ENCODE results near the gene CD93. TPM values are rescaled to one million over a fixed set of nuclear protein-coding genes. Genes with fewer than 3 reads are reported as not detected.

CD93 gene
- total RNA-seq, 1 experiment from 2014 or later, result not detected

- Mint-ChIP-seq H3K27ac (ENCODE audit: unreplicated experiment) (no peak overlapping the region), H3K9me3 (ENCODE audit: unreplicated experiment) (no peaks in the 10 kb centered on the region), H3K36me3 (ENCODE audit: insufficient read depth, unreplicated experiment) (no peaks in the 10 kb centered on the region), H3K27me3 (ENCODE audit: insufficient read depth, unreplicated experiment) (no peaks in the 10 kb centered on the region), H3K4me1 (ENCODE audit: low read depth, unreplicated experiment) (no peaks in the 10 kb centered on the region), H3K4me3 (ENCODE audit: unreplicated experiment) (no peak overlapping the region)
- CTCF ChIA-PET, result no interaction called here
- Histone ChIP-seq H3K9me3 (no peaks in the 10 kb centered on the region), H3K27me3 (replicated peaks; ENCODE audit: control insufficient read depth, insufficient read depth, low read length) (no peaks in the 10 kb centered on the region), H3K4me3 (ENCODE audit: low read depth, low read length) (no peak overlapping the region), H3K36me3 (ENCODE audit: control insufficient read depth, insufficient read depth, low read length) (no peaks in the 10 kb centered on the region), H3K4me1 (no peaks in the 10 kb centered on the region; the same call in 1 of the 2 replicates)
- no peak for DNase-seq
- intact Hi-C loops (cut with micrococcal nuclease; ENCODE audit: unreplicated experiment), result loop anchor here (10.0 kb wide), 1 partner anchor 52 kb away; no protein-coding TSS in a partner anchor
- BruUV-seq (replicated peaks), result no TSS peak
- TF ChIP-seq, protein P1, sequence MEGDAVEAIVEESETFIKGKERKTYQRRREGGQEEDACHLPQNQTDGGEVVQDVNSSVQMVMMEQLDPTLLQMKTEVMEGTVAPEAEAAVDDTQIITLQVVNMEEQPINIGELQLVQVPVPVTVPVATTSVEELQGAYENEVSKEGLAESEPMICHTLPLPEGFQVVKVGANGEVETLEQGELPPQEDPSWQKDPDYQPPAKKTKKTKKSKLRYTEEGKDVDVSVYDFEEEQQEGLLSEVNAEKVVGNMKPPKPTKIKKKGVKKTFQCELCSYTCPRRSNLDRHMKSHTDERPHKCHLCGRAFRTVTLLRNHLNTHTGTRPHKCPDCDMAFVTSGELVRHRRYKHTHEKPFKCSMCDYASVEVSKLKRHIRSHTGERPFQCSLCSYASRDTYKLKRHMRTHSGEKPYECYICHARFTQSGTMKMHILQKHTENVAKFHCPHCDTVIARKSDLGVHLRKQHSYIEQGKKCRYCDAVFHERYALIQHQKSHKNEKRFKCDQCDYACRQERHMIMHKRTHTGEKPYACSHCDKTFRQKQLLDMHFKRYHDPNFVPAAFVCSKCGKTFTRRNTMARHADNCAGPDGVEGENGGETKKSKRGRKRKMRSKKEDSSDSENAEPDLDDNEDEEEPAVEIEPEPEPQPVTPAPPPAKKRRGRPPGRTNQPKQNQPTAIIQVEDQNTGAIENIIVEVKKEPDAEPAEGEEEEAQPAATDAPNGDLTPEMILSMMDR (IDR thresholded peaks at IDR 0.05; ENCODE audit: insufficient read depth in 1 of 2, low read depth in 1 of 2, low read length in 1 of 2, severe bottlenecking in 1 of 2, unreplicated experiment in 1 of 2), result no peak
- POLR2A ChIA-PET, result no interaction called here
These were observed 26.5 kb upstream of the CD93 start for GRCh38 chr20:23112595-23112994.

DNA sequence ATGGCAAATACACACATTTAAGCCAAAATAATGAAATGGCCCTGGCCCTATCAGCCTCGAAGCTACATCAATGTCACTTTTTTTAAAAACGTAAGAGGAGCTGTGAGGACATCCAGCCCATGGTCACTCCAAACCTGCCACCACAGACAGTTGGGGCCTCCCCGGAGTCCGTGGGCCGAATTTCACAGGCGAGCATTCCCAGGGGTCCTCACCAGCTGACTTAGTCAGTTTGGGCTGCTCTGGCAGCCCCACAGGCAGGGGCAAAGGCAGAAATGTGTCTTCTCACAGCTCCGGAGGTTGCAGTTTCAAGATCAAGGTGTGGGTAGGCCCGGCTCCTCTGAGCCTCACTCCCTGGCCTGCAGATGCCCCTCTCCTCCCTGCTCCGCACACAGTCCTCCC is 25.8 kb upstream of the CD93 start:
- Mint-ChIP-seq H3K4me3 (ENCODE audit: unreplicated experiment) (no peak overlapping the region), H3K4me1 (ENCODE audit: low read depth, unreplicated experiment) (no peaks in the 10 kb centered on the region), H3K27me3 (ENCODE audit: insufficient read depth, unreplicated experiment) (no peaks in the 10 kb centered on the region), H3K36me3 (ENCODE audit: insufficient read depth, unreplicated experiment) (no peaks in the 10 kb centered on the region), H3K27ac (ENCODE audit: unreplicated experiment) (no peak overlapping the region), H3K9me3 (ENCODE audit: unreplicated experiment) (no peaks in the 10 kb centered on the region)
- Histone ChIP-seq H3K9me3 (no peaks in the 10 kb centered on the region), H3K36me3 (ENCODE audit: control insufficient read depth, insufficient read depth, low read length) (no peaks in the 10 kb centered on the region), H3K4me1 (no peaks in the 10 kb centered on the region; the same call in 1 of the 2 replicates), H3K4me3 (ENCODE audit: low read depth, low read length) (no peak overlapping the region), H3K27me3 (replicated peaks; ENCODE audit: control insufficient read depth, insufficient read depth, low read length) (no peaks in the 10 kb centered on the region)
- intact Hi-C loops (cut with micrococcal nuclease; ENCODE audit: unreplicated experiment), result loop anchor here (10.0 kb wide), 1 partner anchor 53 kb away; no protein-coding TSS in a partner anchor
- DNase-seq, result no peak
- POLR2A ChIA-PET, result no interaction called here
- CTCF ChIA-PET, result no interaction called here
- BruUV-seq (replicated peaks), result no TSS peak
- TF ChIP-seq, protein P1 (IDR thresholded peaks at IDR 0.05; ENCODE audit: insufficient read depth in 1 of 2, low read depth in 1 of 2, low read length in 1 of 2, severe bottlenecking in 1 of 2, unreplicated experiment in 1 of 2), result no peak

DNA sequence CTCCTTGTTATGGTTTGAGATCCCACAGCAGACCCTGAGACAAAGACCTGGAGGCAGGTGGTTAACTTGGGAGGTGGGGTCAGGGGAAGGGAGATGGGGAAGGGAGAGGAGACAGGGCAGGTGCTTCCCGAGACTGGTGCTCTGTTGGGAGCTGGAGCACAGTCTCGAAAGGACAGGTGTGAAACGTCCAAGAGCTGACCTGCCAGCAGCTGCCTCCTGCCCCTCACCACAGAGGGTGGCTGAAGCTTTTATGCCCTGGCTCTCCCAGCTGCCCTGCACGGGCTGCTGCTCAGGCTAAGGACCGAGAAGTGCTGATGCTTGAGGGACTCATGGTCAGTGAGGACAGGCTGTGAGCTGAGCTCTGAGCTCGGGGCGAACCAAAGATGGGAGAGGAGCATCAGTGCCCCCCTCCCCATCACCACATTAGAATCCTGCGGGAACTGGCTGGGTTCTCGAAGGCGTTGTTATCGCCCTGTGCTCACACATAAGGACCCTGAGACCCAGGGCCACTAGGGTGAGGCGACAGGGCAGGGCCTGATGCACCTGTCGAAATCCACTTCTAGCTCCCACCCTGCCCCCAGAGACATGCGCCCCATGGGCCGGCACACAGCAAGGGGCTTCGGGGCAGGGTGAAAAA is 25.3 kb upstream of the CD93 start:
- Histone ChIP-seq H3K4me1 (no peaks in the 10 kb centered on the region; the same call in 1 of the 2 replicates), H3K36me3 (ENCODE audit: control insufficient read depth, insufficient read depth, low read length) (no peaks in the 10 kb centered on the region), H3K27me3 (replicated peaks; ENCODE audit: control insufficient read depth, insufficient read depth, low read length) (no peaks in the 10 kb centered on the region), H3K4me3 (ENCODE audit: low read depth, low read length) (no peak overlapping the region), H3K9me3 (no peaks in the 10 kb centered on the region)
- no TSS peak for BruUV-seq (replicated peaks)
- no peaks in the 10 kb centered on the region for H3K9me3 Mint-ChIP-seq (ENCODE audit: unreplicated experiment)
- CTCF ChIA-PET, result no interaction called here
- H3K27me3 Mint-ChIP-seq (ENCODE audit: insufficient read depth, unreplicated experiment), result no peaks in the 10 kb centered on the region
- POLR2A ChIA-PET, result no interaction called here
- no peaks in the 10 kb centered on the region for H3K36me3 Mint-ChIP-seq (ENCODE audit: insufficient read depth, unreplicated experiment)
- intact Hi-C loops (cut with micrococcal nuclease; ENCODE audit: unreplicated experiment), result loop anchor here (10.0 kb wide), 1 partner anchor 53 kb away; no protein-coding TSS in a partner anchor
- no peaks in the 10 kb centered on the region for H3K4me1 Mint-ChIP-seq (ENCODE audit: low read depth, unreplicated experiment)
- DNase-seq, result no peak
- TF ChIP-seq, protein P1 (IDR thresholded peaks at IDR 0.05; ENCODE audit: insufficient read depth in 1 of 2, low read depth in 1 of 2, low read length in 1 of 2, severe bottlenecking in 1 of 2, unreplicated experiment in 1 of 2), result no peak
- H3K4me3 Mint-ChIP-seq (ENCODE audit: unreplicated experiment), result no peak overlapping the region
- no peak overlapping the region for H3K27ac Mint-ChIP-seq (ENCODE audit: unreplicated experiment)

Measured in Caco-2 (cell line).